B cell (primary cell): ENCODE results near the gene EP400. TPM values are rescaled to one million over a fixed set of nuclear protein-coding genes. Genes with fewer than 3 reads are reported as not detected.

Experiments
- ATAC-seq: fragments of 200-7000 bp; cut with Tn5 transposase; one replicate; pipeline ENCODE4 v1.10.0; 2021; ENCODE audit warnings: low read depth, mild to moderate bottlenecking, moderate number of reproducible peaks, moderate library complexity
- CTCF ChIA-PET: fragments of 350-600 bp; sonication (Branson Sonifier 250); formaldehyde crosslinking; loops from one replicate; lab custom pipeline; 2021; ENCODE audit warnings: antibody characterized with exemption, inconsistent platforms; lab: Charles Lee
- POLR2A ChIA-PET: fragments of 350-600 bp; sonication (Branson Sonifier 250); formaldehyde crosslinking; loops from one replicate; lab custom pipeline; 2021; ENCODE audit warnings: antibody characterized with exemption; lab: Charles Lee
- DNase-seq: peaks from one replicate; pipeline ENCODE4 v3.0.0; 2013
- H2AFZ ChIP-seq: 2 replicates; pipeline ENCODE4 v1.6.1; 2012; ENCODE audit warnings: mild to moderate bottlenecking, low read depth, low read length; ENCODE audit not compliant: insufficient read depth, poor library complexity, severe bottlenecking
- H3K27ac ChIP-seq, 2 donors: 1 replicate in 1 of 2; 2 replicates in 1 of 2; pipeline ENCODE4 v1.5.1; 2012 to 2013; ENCODE audit warnings: low read length in 2 of 2, mild to moderate bottlenecking in 2 of 2, moderate library complexity in 1 of 2
- H3K27me3 ChIP-seq, 4 experiments: fragments of 200-600 bp in 1 of 4; sonication (generic) in 1 of 4; replicated peaks in 1 of 4; 1 replicate in 2 of 4; 2 replicates in 2 of 4; pipeline versions ENCODE4 v1.6.1 to v1.7.0; 2013 to 2016; ENCODE audit warnings: low read length in 3 of 4, mild to moderate bottlenecking in 2 of 4, mixed read lengths in 1 of 4, moderate library complexity in 1 of 4; ENCODE audit not compliant: insufficient read depth in 4 of 4, control insufficient read depth in 3 of 4; ENCODE audit errors: control extremely low read depth in 1 of 4
- H3K36me3 ChIP-seq, 2 experiments: replicated peaks in 1 of 2; 1 replicate in 1 of 2; 2 replicates in 1 of 2; pipeline versions ENCODE4 v1.6.1 to v1.7.1; 2013; ENCODE audit warnings: low read length in 1 of 2; ENCODE audit not compliant: insufficient read depth in 2 of 2, control insufficient read depth in 1 of 2; ENCODE audit errors: control extremely low read depth in 1 of 2, extremely low read depth in 1 of 2
- H3K4me1 ChIP-seq, 2 donors: fragments of 200-600 bp in 1 of 2; sonication (generic) in 1 of 2; 1 replicate in 1 of 2; 2 replicates in 1 of 2; pipeline versions ENCODE4 v1.5.1 to v1.6.1; 2013 to 2017; ENCODE audit warnings: low read length in 2 of 2; ENCODE audit not compliant: control insufficient read depth in 2 of 2, insufficient read depth in 2 of 2
- H3K4me2 ChIP-seq: replicated peaks from 2 replicates; pipeline ENCODE3; 2012; ENCODE audit warnings: mild to moderate bottlenecking, low read depth, low read length; ENCODE audit not compliant: poor library complexity, severe bottlenecking
- H3K4me3 ChIP-seq, 5 experiments: fragments of 200-600 bp in 1 of 5; sonication (generic) in 1 of 5; 1 replicate in 3 of 5; 2 replicates in 2 of 5; pipeline versions ENCODE4 v1.5.1 to v1.7.0; 2011 to 2016; ENCODE audit warnings: low read length in 4 of 5, mild to moderate bottlenecking in 4 of 5, low read depth in 2 of 5, control low read depth in 1 of 5, moderate library complexity in 1 of 5; ENCODE audit not compliant: insufficient read depth in 1 of 5; ENCODE audit errors: control extremely low read depth in 1 of 5, extremely low read depth in 1 of 5
- H3K79me2 ChIP-seq: fragments of 200-600 bp; sonication (generic); one replicate; pipeline ENCODE4 v1.6.0; 2016; ENCODE audit warnings: low read length; ENCODE audit not compliant: control insufficient read depth, insufficient read depth
- H3K9ac ChIP-seq: fragments of 200-600 bp; sonication (generic); 2 replicates; pipeline ENCODE4 v1.6.1; 2017; ENCODE audit warnings: mild to moderate bottlenecking, low read length, moderate library complexity
- H3K9me3 ChIP-seq, 3 donors: one replicate each; pipeline versions ENCODE4 v1.6.1 to v1.7.1; 2013; ENCODE audit warnings: low read length in 2 of 3; ENCODE audit not compliant: control insufficient read depth in 2 of 3, insufficient read depth in 1 of 3; ENCODE audit errors: control extremely low read depth in 1 of 3
- H4K20me1 ChIP-seq: 2 replicates; pipeline ENCODE4 v1.6.0; 2012; ENCODE audit warnings: mild to moderate bottlenecking, low read length; ENCODE audit not compliant: insufficient read depth, control insufficient read depth, poor library complexity, severe bottlenecking
- H3K27ac Mint-ChIP-seq: one replicate; pipeline ENCODE4 v1.8.0; 2021; ENCODE audit warnings: mixed read lengths
- H3K27me3 Mint-ChIP-seq: one replicate; pipeline ENCODE4 v1.8.0; 2021; ENCODE audit warnings: mixed read lengths
- H3K4me1 Mint-ChIP-seq: one replicate; pipeline ENCODE4 v1.8.0; 2021; ENCODE audit warnings: mixed read lengths
- H3K4me3 Mint-ChIP-seq: one replicate; pipeline ENCODE4 v1.8.0; 2021; ENCODE audit warnings: mixed read lengths
- H3K9me3 Mint-ChIP-seq: one replicate; pipeline ENCODE4 v1.8.0; 2022; ENCODE audit warnings: mixed read lengths; ENCODE audit not compliant: insufficient read depth
- EZH2 ChIP-seq: IDR thresholded peaks from 2 replicates; pipeline ENCODE4 v1.6.1; 2012; ENCODE audit warnings: borderline replicate concordance, low read depth, mild to moderate bottlenecking, moderate library complexity, low read length; ENCODE audit not compliant: insufficient read depth, poor library complexity, severe bottlenecking
- WGBS: methylation state at CpG from one replicate; pipeline ENCODE4 v1.1.5; 2013; ENCODE audit warnings: missing lambda C conversion rate; ENCODE audit not compliant: insufficient coverage; 5-methylcytosine and 5-hydroxymethylcytosine counted together
- intact Hi-C: fragments of 100-400 bp; cut with micrococcal nuclease; formaldehyde crosslinking; loops from one replicate; pipeline ENCODE4 v1.10.0; 2022
- polyA plus RNA-seq: library from polyadenylated mRNA; depleted of rRNA; stranded (reverse); fragments of >200 nt; gene quantifications from 2 replicates; pipeline ENCODE4 v1.2.3, GENCODE V29; 2012
- total RNA-seq, 2 donors: library from RNA; stranded (reverse); fragments of 120-200 nt in 1 of 2; gene quantifications; 1 replicate in 1 of 2; 2 replicates in 1 of 2; pipeline versions ENCODE4 v1.2.3 to v1.2.4, GENCODE V29; 2013 to 2022
- TF ChIP-seq, protein P1 (sequence below): fragments of 200-600 bp; IDR thresholded peaks from one replicate; pipeline ENCODE4 v1.8.0; 2022; ENCODE audit warnings: antibody characterized with exemption, mild to moderate bottlenecking

Gene EP400
- total and polyA plus RNA-seq, 2 donors (not counting 1 experiment from before 2014, with no cell fraction given) = 17.3 to 82.2 TPM

DNA sequence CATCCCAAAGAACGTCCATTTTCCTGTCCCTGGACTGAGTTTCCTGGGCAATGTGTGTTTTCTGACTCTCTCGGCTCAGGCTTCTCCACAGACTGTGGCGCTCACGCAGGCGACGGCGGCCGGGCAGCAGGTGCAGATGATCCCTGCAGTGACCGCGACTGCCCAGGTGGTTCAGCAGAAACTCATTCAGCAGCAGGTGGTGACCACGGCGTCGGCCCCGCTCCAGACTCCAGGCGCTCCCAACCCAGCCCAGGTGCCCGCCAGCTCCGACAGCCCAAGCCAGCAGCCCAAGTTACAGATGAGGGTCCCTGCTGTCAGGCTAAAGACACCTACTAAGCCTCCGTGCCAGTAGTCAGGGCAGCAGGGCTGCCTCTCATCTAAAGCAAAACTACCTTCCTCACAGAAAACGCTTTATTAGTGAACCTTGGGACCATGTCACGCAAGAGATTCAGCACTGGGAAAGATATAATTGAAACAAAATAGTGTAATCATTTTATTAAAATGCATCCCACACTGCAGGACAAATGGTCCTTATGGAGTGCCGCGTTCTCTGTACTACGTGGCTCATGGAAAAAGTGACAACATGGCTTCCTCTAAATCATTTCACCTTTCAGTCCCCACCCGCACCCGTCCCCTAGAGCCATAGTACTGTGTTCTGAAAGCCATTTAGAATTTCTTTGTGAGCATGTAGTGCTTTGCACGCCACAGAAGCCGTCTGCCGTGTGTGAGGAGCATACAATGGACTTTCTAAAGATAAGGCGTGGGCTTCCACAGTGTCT lies 127.8 kb downstream of the EP400 start:
- ChIA-PET CTCF (no interaction called here), POLR2A (no interaction called here)
- no peaks in the 10 kb centered on the region for H3K9me3 ChIP-seq
- no peak for ATAC-seq
- no peak overlapping the region for H3K27ac ChIP-seq
- H4K20me1 ChIP-seq = no peaks in the 10 kb centered on the region
- intact Hi-C loops = loop anchor here (10.0 kb wide), 1 partner anchor 153 kb away; the partner anchor contains the start of gene PUS1
- H2AFZ ChIP-seq = no peak overlapping the region
- no peak overlapping the region for H3K9ac ChIP-seq
- H3K27me3 ChIP-seq = no peaks in the 10 kb centered on the region
- peaks cover 13 to 21% of the 10 kb centered on the region in 2 donors for H3K4me1 ChIP-seq
- DNase-seq = no peak
- TF ChIP-seq, protein P1, sequence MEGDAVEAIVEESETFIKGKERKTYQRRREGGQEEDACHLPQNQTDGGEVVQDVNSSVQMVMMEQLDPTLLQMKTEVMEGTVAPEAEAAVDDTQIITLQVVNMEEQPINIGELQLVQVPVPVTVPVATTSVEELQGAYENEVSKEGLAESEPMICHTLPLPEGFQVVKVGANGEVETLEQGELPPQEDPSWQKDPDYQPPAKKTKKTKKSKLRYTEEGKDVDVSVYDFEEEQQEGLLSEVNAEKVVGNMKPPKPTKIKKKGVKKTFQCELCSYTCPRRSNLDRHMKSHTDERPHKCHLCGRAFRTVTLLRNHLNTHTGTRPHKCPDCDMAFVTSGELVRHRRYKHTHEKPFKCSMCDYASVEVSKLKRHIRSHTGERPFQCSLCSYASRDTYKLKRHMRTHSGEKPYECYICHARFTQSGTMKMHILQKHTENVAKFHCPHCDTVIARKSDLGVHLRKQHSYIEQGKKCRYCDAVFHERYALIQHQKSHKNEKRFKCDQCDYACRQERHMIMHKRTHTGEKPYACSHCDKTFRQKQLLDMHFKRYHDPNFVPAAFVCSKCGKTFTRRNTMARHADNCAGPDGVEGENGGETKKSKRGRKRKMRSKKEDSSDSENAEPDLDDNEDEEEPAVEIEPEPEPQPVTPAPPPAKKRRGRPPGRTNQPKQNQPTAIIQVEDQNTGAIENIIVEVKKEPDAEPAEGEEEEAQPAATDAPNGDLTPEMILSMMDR = no peak
- TF ChIP-seq EZH2 = no peak
- H3K79me2 ChIP-seq = peaks cover 47% of the 10 kb centered on the region
- Mint-ChIP-seq H3K27me3 (no peaks in the 10 kb centered on the region), H3K4me3 (no peak overlapping the region), H3K4me1 (peaks cover 24% of the 10 kb centered on the region), H3K9me3 (no peaks in the 10 kb centered on the region), H3K27ac (no peak overlapping the region)
- no peak overlapping the region for H3K4me2 ChIP-seq
- WGBS = 96% methylated on average over 23 of the region's 29 CpGs
- no peak overlapping the region for H3K4me3 ChIP-seq
- H3K36me3 ChIP-seq = peaks cover 4 to 47% of the 10 kb centered on the region in 2 experiments

DNA sequence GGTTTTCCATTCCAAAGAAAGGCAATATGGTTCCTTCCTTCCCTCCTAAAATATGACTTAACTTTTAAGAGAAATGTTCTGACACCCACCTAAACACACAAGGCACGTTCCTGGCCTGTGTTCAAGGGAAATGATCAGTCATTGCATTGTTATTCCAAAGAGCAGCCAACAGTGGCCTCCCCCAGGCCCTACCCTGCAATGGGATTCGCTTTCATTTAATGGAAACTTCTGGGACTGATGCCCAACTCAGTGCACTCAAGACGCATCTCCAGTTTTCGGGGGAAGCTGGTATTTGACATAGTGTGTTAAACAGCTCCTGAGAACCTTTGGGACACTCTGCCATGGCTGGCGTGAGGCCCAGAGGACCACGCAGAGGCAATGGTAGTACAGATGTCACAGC lies 128.4 kb downstream of the EP400 start:
- ChIA-PET POLR2A (no interaction called here), CTCF (no interaction called here)
- H3K4me1 Mint-ChIP-seq = peaks cover 20% of the 10 kb centered on the region
- peaks cover 44% of the 10 kb centered on the region for H3K79me2 ChIP-seq
- H3K9ac ChIP-seq = no peak overlapping the region
- H3K27ac ChIP-seq = no peak overlapping the region
- H3K4me1 ChIP-seq = peaks cover 6 to 14% of the 10 kb centered on the region in 2 donors
- H3K36me3 ChIP-seq = peaks cover 4 to 47% of the 10 kb centered on the region in 2 experiments
- no peak for DNase-seq
- H3K4me3 Mint-ChIP-seq = no peak overlapping the region
- H3K4me2 ChIP-seq = no peak overlapping the region
- no peaks in the 10 kb centered on the region for H3K27me3 Mint-ChIP-seq
- TF ChIP-seq, protein P1 = no peak
- TF ChIP-seq EZH2 = no peak
- no peaks in the 10 kb centered on the region for H4K20me1 ChIP-seq
- intact Hi-C loops = loop anchor here (10.0 kb wide), 1 partner anchor 153 kb away; the partner anchor contains the start of gene PUS1
- 100% methylated on average over 6 of the region's 6 CpGs for WGBS
- H3K9me3 ChIP-seq = no peaks in the 10 kb centered on the region
- no peak overlapping the region for H2AFZ ChIP-seq
- H3K27me3 ChIP-seq = no peaks in the 10 kb centered on the region
- H3K27ac Mint-ChIP-seq = no peak overlapping the region
- H3K9me3 Mint-ChIP-seq = no peaks in the 10 kb centered on the region
- ATAC-seq = no peak
- H3K4me3 ChIP-seq = no peak overlapping the region
